H1 (cell line): Measurements from ENCODE around the gene IL22RA2. TPM values are rescaled to one million over a fixed set of nuclear protein-coding genes. Genes with fewer than 3 reads are reported as not detected.

Experiments
- HDAC2 ChIP-seq, 2 experiments: fragments of 300-600 bp in 1 of 2; sonication (generic) in 1 of 2; IDR thresholded peaks; 2 replicates each; pipeline ENCODE4 v1.6.1; 2011 to 2012; ENCODE audit warnings: low read depth in 2 of 2, low read length in 2 of 2, mild to moderate bottlenecking in 2 of 2, moderate library complexity in 2 of 2, borderline replicate concordance in 1 of 2, inconsistent platforms in 1 of 2
- POU5F1 ChIP-seq: IDR thresholded peaks from 2 replicates; pipeline ENCODE4 v1.6.1; 2011; ENCODE audit warnings: low read depth, mild to moderate bottlenecking, low read length, moderate library complexity
- SIX5 ChIP-seq: IDR thresholded peaks from 2 replicates; pipeline ENCODE4 v1.6.1; 2011; ENCODE audit warnings: mild to moderate bottlenecking, low read depth, low read length
- SP2 ChIP-seq: IDR thresholded peaks from 2 replicates; pipeline ENCODE4 v1.6.1; 2012; ENCODE audit warnings: mild to moderate bottlenecking, low read length, inconsistent platforms
- TCF12 ChIP-seq: IDR thresholded peaks from 2 replicates; pipeline ENCODE4 v1.6.1; 2011; ENCODE audit warnings: low read depth, mild to moderate bottlenecking, low read length
- polyA plus RNA-seq, 7 experiments: library from polyadenylated mRNA; depleted of rRNA in 3 of 7; stranded (reverse) in 5 of 7; unstranded in 2 of 7; fragments of >200 nt in 5 of 7; fragments of 200-250 nt in 2 of 7; gene quantifications; 1 replicate in 5 of 7; 2 replicates in 1 of 7; 4 replicates in 1 of 7; pipeline versions ENCODE4 v1.2.1 to v1.2.3, GENCODE V29; 2011 to 2013; ENCODE audit warnings: missing spikeins in 2 of 7, mixed read lengths in 2 of 7
- total RNA-seq: library from RNA; stranded (reverse); fragmentation: NEBNext Ultra II Directional; extraction: Animal tissue kit (Norgen Biotek cat#: 25700); gene quantifications from 2 replicates; pipeline ENCODE4 v1.2.1, GENCODE V29; 2021
- TF ChIP-seq, protein P1 (sequence below): fragments of 300-600 bp; sonication (generic); IDR thresholded peaks from 2 replicates; pipeline ENCODE4 v1.7.1; 2012; ENCODE audit warnings: low read length, moderate library complexity, mild to moderate bottlenecking, inconsistent platforms; ENCODE audit not compliant: insufficient replicate concordance
- TF ChIP-seq, protein P2 (sequence below), 3 experiments: IDR thresholded peaks; 1 replicate in 2 of 3; 2 replicates in 1 of 3; pipeline versions ENCODE4 v1.5.1 to v1.6.1; 2011; ENCODE audit warnings: low read length in 3 of 3, mild to moderate bottlenecking in 3 of 3, inconsistent platforms in 2 of 3, low read depth in 1 of 3, moderate library complexity in 1 of 3; ENCODE audit not compliant: insufficient read depth in 1 of 3; ENCODE audit errors: control extremely low read depth in 1 of 3

Gene IL22RA2
- total and polyA plus RNA-seq, 2 of the 8 experiments (the other 6 are each of a cell fraction or from before 2014, with no cell fraction given): not detected

DNA sequence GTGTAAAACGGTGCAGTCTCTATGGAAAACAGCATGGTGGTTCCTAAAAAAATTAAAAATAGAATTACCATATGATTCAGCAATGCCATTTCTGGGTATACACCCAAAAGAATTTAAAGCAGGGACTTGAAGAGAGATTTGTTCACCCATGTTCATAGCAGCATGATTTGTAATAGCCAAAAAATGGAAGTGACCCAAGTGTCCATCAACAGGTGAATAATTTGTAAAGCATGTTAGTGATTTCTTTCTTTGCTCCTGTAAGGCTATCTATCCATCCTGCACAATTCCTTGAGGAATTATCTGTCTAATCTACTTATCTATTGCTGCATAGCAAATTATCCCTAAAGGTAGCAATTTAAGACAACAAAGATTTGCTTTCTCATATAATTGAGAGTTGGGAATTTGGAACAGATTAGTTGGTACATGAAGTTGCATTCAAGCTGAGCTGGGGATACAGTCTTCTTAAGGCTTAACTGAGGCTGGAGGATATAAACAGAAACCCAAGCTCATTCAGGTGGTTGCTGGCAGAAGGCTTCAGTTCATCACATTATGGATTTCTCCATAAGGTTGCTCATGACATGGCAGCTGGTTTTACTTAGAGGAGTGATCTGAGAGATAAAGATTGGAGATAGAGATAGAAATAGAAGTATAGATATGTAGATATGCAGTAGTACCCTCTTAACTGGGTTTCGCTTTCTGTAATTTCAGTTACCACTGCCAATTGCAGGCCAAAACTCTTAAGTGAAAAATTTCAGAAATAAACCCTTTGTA, 62.0 kb downstream of the IL22RA2 start (continued):
- TF ChIP-seq, protein P1, sequence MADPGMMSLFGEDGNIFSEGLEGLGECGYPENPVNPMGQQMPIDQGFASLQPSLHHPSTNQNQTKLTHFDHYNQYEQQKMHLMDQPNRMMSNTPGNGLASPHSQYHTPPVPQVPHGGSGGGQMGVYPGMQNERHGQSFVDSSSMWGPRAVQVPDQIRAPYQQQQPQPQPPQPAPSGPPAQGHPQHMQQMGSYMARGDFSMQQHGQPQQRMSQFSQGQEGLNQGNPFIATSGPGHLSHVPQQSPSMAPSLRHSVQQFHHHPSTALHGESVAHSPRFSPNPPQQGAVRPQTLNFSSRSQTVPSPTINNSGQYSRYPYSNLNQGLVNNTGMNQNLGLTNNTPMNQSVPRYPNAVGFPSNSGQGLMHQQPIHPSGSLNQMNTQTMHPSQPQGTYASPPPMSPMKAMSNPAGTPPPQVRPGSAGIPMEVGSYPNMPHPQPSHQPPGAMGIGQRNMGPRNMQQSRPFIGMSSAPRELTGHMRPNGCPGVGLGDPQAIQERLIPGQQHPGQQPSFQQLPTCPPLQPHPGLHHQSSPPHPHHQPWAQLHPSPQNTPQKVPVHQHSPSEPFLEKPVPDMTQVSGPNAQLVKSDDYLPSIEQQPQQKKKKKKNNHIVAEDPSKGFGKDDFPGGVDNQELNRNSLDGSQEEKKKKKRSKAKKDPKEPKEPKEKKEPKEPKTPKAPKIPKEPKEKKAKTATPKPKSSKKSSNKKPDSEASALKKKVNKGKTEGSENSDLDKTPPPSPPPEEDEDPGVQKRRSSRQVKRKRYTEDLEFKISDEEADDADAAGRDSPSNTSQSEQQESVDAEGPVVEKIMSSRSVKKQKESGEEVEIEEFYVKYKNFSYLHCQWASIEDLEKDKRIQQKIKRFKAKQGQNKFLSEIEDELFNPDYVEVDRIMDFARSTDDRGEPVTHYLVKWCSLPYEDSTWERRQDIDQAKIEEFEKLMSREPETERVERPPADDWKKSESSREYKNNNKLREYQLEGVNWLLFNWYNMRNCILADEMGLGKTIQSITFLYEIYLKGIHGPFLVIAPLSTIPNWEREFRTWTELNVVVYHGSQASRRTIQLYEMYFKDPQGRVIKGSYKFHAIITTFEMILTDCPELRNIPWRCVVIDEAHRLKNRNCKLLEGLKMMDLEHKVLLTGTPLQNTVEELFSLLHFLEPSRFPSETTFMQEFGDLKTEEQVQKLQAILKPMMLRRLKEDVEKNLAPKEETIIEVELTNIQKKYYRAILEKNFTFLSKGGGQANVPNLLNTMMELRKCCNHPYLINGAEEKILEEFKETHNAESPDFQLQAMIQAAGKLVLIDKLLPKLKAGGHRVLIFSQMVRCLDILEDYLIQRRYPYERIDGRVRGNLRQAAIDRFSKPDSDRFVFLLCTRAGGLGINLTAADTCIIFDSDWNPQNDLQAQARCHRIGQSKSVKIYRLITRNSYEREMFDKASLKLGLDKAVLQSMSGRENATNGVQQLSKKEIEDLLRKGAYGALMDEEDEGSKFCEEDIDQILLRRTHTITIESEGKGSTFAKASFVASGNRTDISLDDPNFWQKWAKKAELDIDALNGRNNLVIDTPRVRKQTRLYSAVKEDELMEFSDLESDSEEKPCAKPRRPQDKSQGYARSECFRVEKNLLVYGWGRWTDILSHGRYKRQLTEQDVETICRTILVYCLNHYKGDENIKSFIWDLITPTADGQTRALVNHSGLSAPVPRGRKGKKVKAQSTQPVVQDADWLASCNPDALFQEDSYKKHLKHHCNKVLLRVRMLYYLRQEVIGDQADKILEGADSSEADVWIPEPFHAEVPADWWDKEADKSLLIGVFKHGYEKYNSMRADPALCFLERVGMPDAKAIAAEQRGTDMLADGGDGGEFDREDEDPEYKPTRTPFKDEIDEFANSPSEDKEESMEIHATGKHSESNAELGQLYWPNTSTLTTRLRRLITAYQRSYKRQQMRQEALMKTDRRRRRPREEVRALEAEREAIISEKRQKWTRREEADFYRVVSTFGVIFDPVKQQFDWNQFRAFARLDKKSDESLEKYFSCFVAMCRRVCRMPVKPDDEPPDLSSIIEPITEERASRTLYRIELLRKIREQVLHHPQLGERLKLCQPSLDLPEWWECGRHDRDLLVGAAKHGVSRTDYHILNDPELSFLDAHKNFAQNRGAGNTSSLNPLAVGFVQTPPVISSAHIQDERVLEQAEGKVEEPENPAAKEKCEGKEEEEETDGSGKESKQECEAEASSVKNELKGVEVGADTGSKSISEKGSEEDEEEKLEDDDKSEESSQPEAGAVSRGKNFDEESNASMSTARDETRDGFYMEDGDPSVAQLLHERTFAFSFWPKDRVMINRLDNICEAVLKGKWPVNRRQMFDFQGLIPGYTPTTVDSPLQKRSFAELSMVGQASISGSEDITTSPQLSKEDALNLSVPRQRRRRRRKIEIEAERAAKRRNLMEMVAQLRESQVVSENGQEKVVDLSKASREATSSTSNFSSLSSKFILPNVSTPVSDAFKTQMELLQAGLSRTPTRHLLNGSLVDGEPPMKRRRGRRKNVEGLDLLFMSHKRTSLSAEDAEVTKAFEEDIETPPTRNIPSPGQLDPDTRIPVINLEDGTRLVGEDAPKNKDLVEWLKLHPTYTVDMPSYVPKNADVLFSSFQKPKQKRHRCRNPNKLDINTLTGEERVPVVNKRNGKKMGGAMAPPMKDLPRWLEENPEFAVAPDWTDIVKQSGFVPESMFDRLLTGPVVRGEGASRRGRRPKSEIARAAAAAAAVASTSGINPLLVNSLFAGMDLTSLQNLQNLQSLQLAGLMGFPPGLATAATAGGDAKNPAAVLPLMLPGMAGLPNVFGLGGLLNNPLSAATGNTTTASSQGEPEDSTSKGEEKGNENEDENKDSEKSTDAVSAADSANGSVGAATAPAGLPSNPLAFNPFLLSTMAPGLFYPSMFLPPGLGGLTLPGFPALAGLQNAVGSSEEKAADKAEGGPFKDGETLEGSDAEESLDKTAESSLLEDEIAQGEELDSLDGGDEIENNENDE: no peak
- TF ChIP-seq HDAC2 (IDR thresholded peaks at IDR 0.05; ENCODE audit: borderline replicate concordance in 1 of 2, low read depth in 2 of 2, low read length in 2 of 2) (no peak), TCF12 (no peak), SIX5 (no peak), SP2 (no peak), POU5F1 (no peak)
- TF ChIP-seq, protein P2, sequence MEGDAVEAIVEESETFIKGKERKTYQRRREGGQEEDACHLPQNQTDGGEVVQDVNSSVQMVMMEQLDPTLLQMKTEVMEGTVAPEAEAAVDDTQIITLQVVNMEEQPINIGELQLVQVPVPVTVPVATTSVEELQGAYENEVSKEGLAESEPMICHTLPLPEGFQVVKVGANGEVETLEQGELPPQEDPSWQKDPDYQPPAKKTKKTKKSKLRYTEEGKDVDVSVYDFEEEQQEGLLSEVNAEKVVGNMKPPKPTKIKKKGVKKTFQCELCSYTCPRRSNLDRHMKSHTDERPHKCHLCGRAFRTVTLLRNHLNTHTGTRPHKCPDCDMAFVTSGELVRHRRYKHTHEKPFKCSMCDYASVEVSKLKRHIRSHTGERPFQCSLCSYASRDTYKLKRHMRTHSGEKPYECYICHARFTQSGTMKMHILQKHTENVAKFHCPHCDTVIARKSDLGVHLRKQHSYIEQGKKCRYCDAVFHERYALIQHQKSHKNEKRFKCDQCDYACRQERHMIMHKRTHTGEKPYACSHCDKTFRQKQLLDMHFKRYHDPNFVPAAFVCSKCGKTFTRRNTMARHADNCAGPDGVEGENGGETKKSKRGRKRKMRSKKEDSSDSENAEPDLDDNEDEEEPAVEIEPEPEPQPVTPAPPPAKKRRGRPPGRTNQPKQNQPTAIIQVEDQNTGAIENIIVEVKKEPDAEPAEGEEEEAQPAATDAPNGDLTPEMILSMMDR (IDR thresholded peaks at IDR 0.05; ENCODE audit: control extremely low read depth in 1 of 3, insufficient read depth in 1 of 3, low read depth in 1 of 3, low read length in 3 of 3): no peak
